ENCODE data around the gene CNGA3.
A peak's percentile ranks its signal among the peaks of the same experiment; 100 is the strongest.

The CNGA3 gene

GRCh38 chr2:98446850-98447249 is 100.6 kb downstream of the CNGA3 start:
- Histone ChIP-seq H4K91ac (ENCODE audit: low read length) (no peak overlapping the region), H2AK5ac (ENCODE audit: low read length, severe bottlenecking) (no peak overlapping the region), H3K36me3 (ENCODE audit: control insufficient read depth in 1 of 2, insufficient read depth in 2 of 2, low read depth in 1 of 2, low read length in 2 of 2) (peaks cover 0 to under 1% of the 10 kb centered on the region in 2 experiments), H3K14ac (ENCODE audit: low read length in 2 of 2) (peak overlapping the region in 1 of 2 experiments; percentile 56), H3K18ac (ENCODE audit: low read depth in 1 of 2, low read length in 2 of 2) (no peak overlapping the region), H3K9ac (ENCODE audit: low read length) (no peak overlapping the region), H2BK5ac (ENCODE audit: low read depth, low read length, poor library complexity, severe bottlenecking) (no peak overlapping the region), H3K9me3 (ENCODE audit: control insufficient read depth, low read length) (no peaks in the 10 kb centered on the region), H2BK15ac (ENCODE audit: low read depth, poor library complexity, severe bottlenecking) (no peak overlapping the region), H3K27ac (ENCODE audit: low read length, poor library complexity, severe bottlenecking) (no peak overlapping the region), H3K4me2 (ENCODE audit: low read length, poor library complexity, severe bottlenecking) (no peak overlapping the region), H3K79me1 (replicated peaks; ENCODE audit: low read length, poor library complexity, severe bottlenecking) (peaks cover 30% of the 10 kb centered on the region), H3K27me3 (ENCODE audit: control insufficient read depth in 1 of 2, insufficient read depth in 1 of 2, low read length in 2 of 2) (no peaks in the 10 kb centered on the region), H2AFZ (ENCODE audit: low read depth, low read length) (no peak overlapping the region), H2BK120ac (ENCODE audit: low read depth, low read length) (no peak overlapping the region), H3K4me3 (ENCODE audit: insufficient read depth in 1 of 2, low read depth in 1 of 2, low read length in 2 of 2) (no peak overlapping the region), H2BK12ac (ENCODE audit: low read length in 2 of 2) (peak overlapping the region in 1 of 2 experiments; percentile 68), H4K8ac (ENCODE audit: low read length) (no peak overlapping the region), H3K23ac (ENCODE audit: low read length in 2 of 2) (no peak overlapping the region), H3K4me1 (ENCODE audit: control insufficient read depth, insufficient read depth, low read depth, low read length) (peaks cover 7% of the 10 kb centered on the region), H3K4ac (ENCODE audit: low read depth in 1 of 2, low read length in 2 of 2) (no peak overlapping the region)
- DNase-seq = no peak
- 90% methylated on average over 5 of the region's 6 CpGs for WGBS
